ENCODE measurements around the gene APOA4. TPM values are rescaled to one million over a fixed set of nuclear protein-coding genes. Genes with fewer than 3 reads are reported as not detected.

Gene APOA4
- total and polyA plus RNA-seq, 2 experiments from 2014 or later, result not detected

DNA sequence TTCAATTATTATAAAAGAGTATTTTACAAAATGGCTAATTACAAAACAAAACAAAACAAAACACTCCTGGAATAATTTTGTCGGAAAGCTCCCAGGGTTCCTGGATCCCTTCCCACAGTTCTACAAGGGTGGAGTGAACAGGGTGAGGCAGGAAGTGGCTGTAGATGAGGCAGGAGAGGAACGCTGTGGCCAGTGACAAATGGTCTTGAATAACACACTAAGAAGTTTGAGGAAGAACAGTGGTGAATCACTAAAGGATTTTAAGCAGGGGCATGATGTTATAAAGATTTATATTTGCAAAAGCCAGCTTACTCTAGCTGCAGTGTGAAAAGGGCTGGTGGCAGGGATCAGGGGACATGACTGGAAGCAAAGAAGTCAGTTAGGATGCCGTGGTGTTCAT, 48.1 kb upstream of the APOA4 start:
- H3K27ac ChIP-seq (ENCODE audit: low read depth), result no peak overlapping the region
- TF ChIP-seq ZNF462 (CRISPR knock-in tag; IDR thresholded peaks at IDR 0.05) (no peak), ZNF331 (CRISPR knock-in tag; IDR thresholded peaks at IDR 0.05; ENCODE audit: low read depth) (no peak), EZH2phosphoT487 (IDR thresholded peaks at IDR 0.05; ENCODE audit: unreplicated experiment) (no peak), CREB1 (CRISPR knock-in tag; IDR thresholded peaks at IDR 0.05; ENCODE audit: low read depth) (no peak)
- no peaks in the 10 kb centered on the region for H4K20me1 ChIP-seq (replicated peaks; ENCODE audit: insufficient read depth)
- Mint-ChIP-seq H3K27me3 (ENCODE audit: insufficient read depth, low read depth, poor library complexity) (no peaks in the 10 kb centered on the region), H3K4me1 (no peaks in the 10 kb centered on the region), H3K36me3 (ENCODE audit: low read depth) (peaks cover 24% of the 10 kb centered on the region), H3K4me3 (no peak overlapping the region), H3K27ac (no peak overlapping the region), H3K9me3 (no peaks in the 10 kb centered on the region)
- peaks cover 20% of the 10 kb centered on the region; the same call in 1 of the 2 replicates for H3K36me3 ChIP-seq (ENCODE audit: insufficient read depth)
- no peak overlapping the region for H3K4me2 ChIP-seq
- no peaks in the 10 kb centered on the region for H3F3A ChIP-seq (replicated peaks; ENCODE audit: low read depth)
- no peaks in the 10 kb centered on the region for H3K4me1 ChIP-seq (ENCODE audit: insufficient read depth)
- no peaks in the 10 kb centered on the region for H3K79me2 ChIP-seq (replicated peaks; ENCODE audit: insufficient read depth)
- no peak for ATAC-seq
- no peaks in the 10 kb centered on the region for H3K27me3 ChIP-seq (ENCODE audit: insufficient read depth)
- H2AFZ ChIP-seq, result no peak overlapping the region
- no peak for DNase-seq (ENCODE audit: low spot score)
- no peaks in the 10 kb centered on the region for H3K9me2 ChIP-seq (ENCODE audit: insufficient read depth)
- no peak overlapping the region for H3K4me3 ChIP-seq

- H3K9me3 Mint-ChIP-seq, result no peaks in the 10 kb centered on the region
- H3K36me3 ChIP-seq (ENCODE audit: insufficient read depth), result peaks cover 24% of the 10 kb centered on the region; the same call in 1 of the 2 replicates
- no peak overlapping the region for H3K27ac Mint-ChIP-seq
- H3K27me3 Mint-ChIP-seq (ENCODE audit: insufficient read depth, low read depth, poor library complexity), result no peaks in the 10 kb centered on the region
- no peak overlapping the region for H3K4me3 Mint-ChIP-seq
- H3K36me3 Mint-ChIP-seq (ENCODE audit: low read depth), result peaks cover 29% of the 10 kb centered on the region
- H3K4me3 ChIP-seq, result no peak overlapping the region
- TF ChIP-seq ZNF114 (CRISPR knock-in tag; IDR thresholded peaks at IDR 0.05) (no peak), NANOG (IDR thresholded peaks at IDR 0.05; ENCODE audit: borderline replicate concordance) (no peak), STAT1 (IDR thresholded peaks at IDR 0.05; ENCODE audit: unreplicated experiment) (no peak), EZH2phosphoT487 (IDR thresholded peaks at IDR 0.05; ENCODE audit: unreplicated experiment) (no peak), ZNF331 (CRISPR knock-in tag; IDR thresholded peaks at IDR 0.05; ENCODE audit: low read depth) (no peak)
- no peak overlapping the region for H3K27ac ChIP-seq (ENCODE audit: low read depth)
- no peaks in the 10 kb centered on the region for H3F3A ChIP-seq (replicated peaks; ENCODE audit: low read depth)
- H3K4me1 ChIP-seq (ENCODE audit: insufficient read depth), result no peaks in the 10 kb centered on the region
- H2AFZ ChIP-seq, result no peak overlapping the region
- no peak overlapping the region for H3K4me2 ChIP-seq
- no peaks in the 10 kb centered on the region for H3K4me1 Mint-ChIP-seq
- no peak for DNase-seq (ENCODE audit: low spot score)
- ATAC-seq, result no peak
- H3K79me2 ChIP-seq (replicated peaks; ENCODE audit: insufficient read depth), result no peaks in the 10 kb centered on the region
- H3K9me2 ChIP-seq (ENCODE audit: insufficient read depth), result no peaks in the 10 kb centered on the region
- H3K27me3 ChIP-seq (ENCODE audit: insufficient read depth), result no peaks in the 10 kb centered on the region
- H4K20me1 ChIP-seq (replicated peaks; ENCODE audit: insufficient read depth), result no peaks in the 10 kb centered on the region
Observed at GRCh38 chr11:116870054-116870453, 47.0 kb upstream of the APOA4 start.
